GM23248 (cell line): ENCODE data around the gene SHISAL2A. TPM values are rescaled to one million over a fixed set of nuclear protein-coding genes. Genes with fewer than 3 reads are reported as not detected.

Source experiments
- DNase-seq: peaks from one replicate; pipeline ENCODE4 v3.0.0-alpha.2; 2015
- H2AFZ ChIP-seq: fragments of 200-600 bp; sonication (generic); 2 replicates; pipeline ENCODE4 v1.6.1; 2016; ENCODE audit warnings: antibody characterized with exemption
- H3F3A ChIP-seq: fragments of 200-600 bp; sonication (generic); 2 replicates; pipeline ENCODE4 v1.6.1; 2016; ENCODE audit warnings: mild to moderate bottlenecking, antibody characterized with exemption, mixed run types; ENCODE audit not compliant: insufficient read depth
- H3K27ac ChIP-seq: fragments of 200-600 bp; sonication (generic); 2 replicates; pipeline ENCODE4 v1.5.1; 2016; ENCODE audit warnings: mild to moderate bottlenecking
- H3K27me3 ChIP-seq: fragments of 200-600 bp; sonication (generic); replicated peaks from 2 replicates; pipeline ENCODE4 v1.6.1; 2016; ENCODE audit warnings: mild to moderate bottlenecking; ENCODE audit not compliant: insufficient read depth
- H3K36me3 ChIP-seq: fragments of 200-600 bp; sonication (generic); 2 replicates; pipeline ENCODE4 v1.6.1; 2016; ENCODE audit warnings: low read depth, mild to moderate bottlenecking
- H3K4me1 ChIP-seq: fragments of 200-600 bp; sonication (generic); 2 replicates; pipeline ENCODE4 v1.6.1; 2016; ENCODE audit warnings: mild to moderate bottlenecking; ENCODE audit not compliant: insufficient read depth
- H3K4me2 ChIP-seq: fragments of 200-600 bp; sonication (generic); one replicate; pipeline ENCODE4 v1.6.1; 2016; ENCODE audit warnings: mild to moderate bottlenecking; ENCODE audit not compliant: unreplicated experiment
- H3K4me3 ChIP-seq: fragments of 200-600 bp; sonication (generic); 2 replicates; pipeline ENCODE4 v1.5.1; 2016; ENCODE audit warnings: mild to moderate bottlenecking
- H3K79me2 ChIP-seq: fragments of 200-600 bp; sonication (generic); 2 replicates; pipeline ENCODE4 v1.6.1; 2016; ENCODE audit warnings: mild to moderate bottlenecking; ENCODE audit not compliant: insufficient read depth
- H3K9ac ChIP-seq: fragments of 200-600 bp; sonication (generic); 2 replicates; pipeline ENCODE4 v1.6.1; 2016; ENCODE audit warnings: mild to moderate bottlenecking
- H3K9me2 ChIP-seq: fragments of 200-600 bp; sonication (generic); 2 replicates; pipeline ENCODE4 v1.6.1; 2016; ENCODE audit warnings: mixed run types, mild to moderate bottlenecking, moderate library complexity; ENCODE audit not compliant: insufficient read depth
- H3K9me3 ChIP-seq: fragments of 200-600 bp; sonication (generic); one replicate; pipeline ENCODE4 v1.6.1; 2017; ENCODE audit warnings: low read depth
- H4K20me1 ChIP-seq: fragments of 200-600 bp; sonication (generic); 2 replicates; pipeline ENCODE4 v1.6.0; 2016; ENCODE audit not compliant: insufficient read depth
- EZH2 ChIP-seq: fragments of 200-600 bp; sonication (generic); IDR thresholded peaks from 2 replicates; pipeline ENCODE4 v1.6.1; 2018; ENCODE audit warnings: antibody characterized with exemption, mild to moderate bottlenecking; ENCODE audit not compliant: insufficient read depth, poor library complexity, severe bottlenecking
- EZH2phosphoT487 ChIP-seq: fragments of 200-600 bp; sonication (generic); IDR thresholded peaks from 2 replicates; pipeline ENCODE4 v1.6.1; 2018; ENCODE audit warnings: antibody characterized with exemption, moderate library complexity, mild to moderate bottlenecking, low read depth; ENCODE audit not compliant: insufficient read depth
- WGBS, 2 experiments: methylation state at CpG; one replicate each; pipeline ENCODE4 v1.1.6; 2015 to 2017; ENCODE audit warnings: low lambda C conversion rate in 2 of 2, low coverage in 1 of 2; ENCODE audit errors: missing lambda C conversion rate in 2 of 2; 5-methylcytosine and 5-hydroxymethylcytosine counted together
- in situ Hi-C: fragments of 300-500 bp; cut with MboI; formaldehyde crosslinking; loops from 2 replicates; pipeline ENCODE4 v1.15.0; 2020
- polyA plus RNA-seq: library from polyadenylated mRNA; unstranded; fragments of >200 nt; fragmentation: Nextera tagmentation; extraction: Ambion mirVana; gene quantifications from 2 replicates; pipeline ENCODE4 v1.2.1, GENCODE V29; 2016
- total RNA-seq: library from RNA; depleted of rRNA; stranded (reverse); fragments of >200 nt; shearing (Covaris generic); gene quantifications from 2 replicates; pipeline ENCODE4 v1.2.3, GENCODE V29; 2014

Gene SHISAL2A
- total and polyA plus RNA-seq, 2 experiments from 2014 or later = not detected

DNA sequence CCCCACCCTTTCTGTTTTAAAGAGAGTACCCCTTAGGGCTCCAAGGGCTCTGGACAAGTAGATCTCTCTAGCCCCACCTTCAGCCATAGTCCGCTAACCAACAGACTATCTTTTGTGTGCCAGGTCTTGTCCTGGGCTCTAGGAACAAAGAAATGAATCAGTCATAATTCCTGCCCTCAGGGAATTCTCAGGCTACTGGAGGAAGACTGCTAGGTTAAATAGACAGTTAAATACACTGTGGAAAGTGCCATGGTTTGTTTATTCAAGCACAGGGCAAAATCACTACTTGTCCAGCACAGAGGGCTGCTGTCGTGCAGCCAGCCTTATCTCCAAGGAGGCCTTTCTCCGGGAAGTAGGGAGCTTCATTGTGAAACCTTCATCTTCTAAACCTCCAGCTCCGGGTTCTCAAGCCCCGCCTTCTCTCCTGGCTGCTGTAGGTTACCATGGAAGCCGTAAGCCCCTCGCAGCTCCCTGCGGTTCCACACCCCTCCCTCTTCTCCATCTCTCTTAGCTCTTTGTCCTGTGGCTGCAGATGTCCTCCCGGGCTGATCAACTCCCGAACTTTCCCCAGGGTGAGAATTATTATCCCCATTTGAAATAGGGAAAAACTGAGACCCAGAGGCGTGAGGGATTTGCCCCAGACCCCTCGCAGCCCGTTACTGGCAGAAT is 29.8 kb downstream of the SHISAL2A start:
- peak; percentile 50 for DNase-seq
- in situ Hi-C loops = no loop called here
- 0 out of 2 replicates have a peak overlapping the region, but pooled peaks have one; percentile 11 for H2AFZ ChIP-seq

DNA sequence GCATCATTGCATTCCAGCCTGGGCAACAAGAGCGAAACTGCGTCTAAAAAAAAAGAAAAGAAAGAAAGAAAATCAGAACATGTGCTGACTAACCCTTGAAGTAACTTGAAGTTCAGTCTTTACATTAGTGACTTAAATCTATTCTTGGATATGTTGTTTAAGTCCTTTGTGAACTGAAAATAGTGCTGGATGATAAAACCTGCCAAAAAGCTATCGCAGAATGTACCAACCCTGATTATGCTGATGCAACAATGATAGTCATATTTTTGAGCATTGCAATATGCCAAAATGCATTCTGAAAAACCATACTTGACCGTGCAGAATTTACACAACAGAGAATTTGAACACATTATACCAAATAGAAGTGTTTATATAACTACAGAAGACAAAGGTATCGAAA is 30.7 kb downstream of the SHISAL2A start:
- no peaks in the 10 kb centered on the region for H3F3A ChIP-seq
- WGBS, 2 experiments = 83 to 93% methylated on average over 5 of the region's 5 CpGs
- H3K4me2 ChIP-seq = no peak overlapping the region
- no peaks in the 10 kb centered on the region for H3K36me3 ChIP-seq
- H4K20me1 ChIP-seq = no peaks in the 10 kb centered on the region
- in situ Hi-C loops = no loop called here
- no peak overlapping the region for H3K4me3 ChIP-seq
- no peak for DNase-seq
- no peak for TF ChIP-seq EZH2phosphoT487
- no peak for TF ChIP-seq EZH2
- no peak overlapping the region for H3K9ac ChIP-seq
- no peaks in the 10 kb centered on the region for H3K79me2 ChIP-seq
- no peaks in the 10 kb centered on the region for H3K27me3 ChIP-seq
- H3K9me3 ChIP-seq = no peaks in the 10 kb centered on the region
- no peaks in the 10 kb centered on the region for H3K9me2 ChIP-seq
- no peak overlapping the region for H3K27ac ChIP-seq
- no peak overlapping the region for H2AFZ ChIP-seq
- peaks cover 8% of the 10 kb centered on the region for H3K4me1 ChIP-seq

More for the DNA sequence above, 29.8 kb downstream of the SHISAL2A start:
- H4K20me1 ChIP-seq = no peaks in the 10 kb centered on the region
- no peak for TF ChIP-seq EZH2
- no peak for TF ChIP-seq EZH2phosphoT487
- no peak overlapping the region for H3K4me3 ChIP-seq
- H3K79me2 ChIP-seq = no peaks in the 10 kb centered on the region
- no peaks in the 10 kb centered on the region for H3F3A ChIP-seq
- H3K4me1 ChIP-seq = no peaks in the 10 kb centered on the region
- no peaks in the 10 kb centered on the region for H3K36me3 ChIP-seq
- no peaks in the 10 kb centered on the region for H3K9me3 ChIP-seq
- H3K4me2 ChIP-seq = no peak overlapping the region
- H3K9ac ChIP-seq = no peak overlapping the region
- WGBS, 2 experiments = 33 to 35% methylated on average over 13 of the region's 13 CpGs
- H3K27me3 ChIP-seq = no peaks in the 10 kb centered on the region
- H3K9me2 ChIP-seq = no peaks in the 10 kb centered on the region
- H3K27ac ChIP-seq = no peak overlapping the region

DNA sequence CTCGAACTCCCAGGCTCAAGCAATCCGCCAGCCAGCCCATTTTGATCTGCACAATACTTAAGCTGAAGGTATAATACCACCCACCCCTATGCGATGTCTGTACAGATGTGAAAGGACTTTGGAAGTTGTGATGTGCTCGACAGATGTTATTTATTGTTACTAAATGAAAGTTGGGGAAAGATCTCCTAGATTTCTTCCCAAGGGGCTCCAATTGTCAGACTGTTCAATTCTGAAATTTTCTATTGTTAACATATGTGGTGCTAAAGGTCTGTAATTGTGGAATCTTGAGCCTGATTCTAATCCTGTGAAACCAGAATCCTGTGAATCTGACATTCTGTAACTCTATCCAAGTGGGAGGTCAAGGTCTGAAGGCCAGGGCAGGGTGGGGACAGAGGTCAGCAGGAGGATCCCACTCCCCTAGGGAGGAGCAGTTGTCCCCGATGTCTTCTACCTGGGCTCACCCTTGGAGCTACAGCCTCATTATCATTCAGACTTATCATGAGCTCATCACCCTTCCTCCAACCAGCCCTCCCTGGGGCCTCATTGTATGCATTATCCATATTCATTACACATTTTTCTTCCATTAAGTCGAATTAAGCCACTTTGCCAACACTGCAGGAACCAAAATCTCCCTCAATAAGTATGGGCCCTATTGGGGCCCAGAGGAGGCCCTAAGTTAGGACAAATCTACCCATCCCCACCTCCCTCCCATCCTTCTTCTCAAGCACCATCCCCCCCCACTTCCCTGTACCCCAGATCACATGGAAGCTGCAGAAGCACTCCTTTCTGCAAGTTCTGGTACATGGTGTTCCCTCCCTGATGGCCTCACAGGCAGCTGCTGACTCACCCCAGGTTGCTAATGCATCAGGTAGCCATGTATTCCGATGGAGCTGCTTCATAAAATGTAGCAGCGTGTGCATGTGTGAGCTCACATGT is 32.3 kb downstream of the SHISAL2A start:
- Histone ChIP-seq H3K27me3 (no peaks in the 10 kb centered on the region), H3K27ac (no peak overlapping the region), H3K9ac (no peak overlapping the region), H3K36me3 (no peaks in the 10 kb centered on the region), H4K20me1 (no peaks in the 10 kb centered on the region), H3K9me3 (no peaks in the 10 kb centered on the region), H3K4me2 (no peak overlapping the region), H3K4me3 (no peak overlapping the region), H3F3A (0 out of 2 replicates have a peak, but pooled peaks cover 12% of the 10 kb centered on the region), H2AFZ (no peak overlapping the region), H3K9me2 (no peaks in the 10 kb centered on the region), H3K79me2 (no peaks in the 10 kb centered on the region), H3K4me1 (peaks cover 23% of the 10 kb centered on the region)
- no peak for TF ChIP-seq EZH2phosphoT487
- no peak for TF ChIP-seq EZH2
- in situ Hi-C loops = no loop called here
- no peak for DNase-seq
- WGBS, 2 experiments = 63 to 65% methylated on average over 8 of the region's 8 CpGs

DNA sequence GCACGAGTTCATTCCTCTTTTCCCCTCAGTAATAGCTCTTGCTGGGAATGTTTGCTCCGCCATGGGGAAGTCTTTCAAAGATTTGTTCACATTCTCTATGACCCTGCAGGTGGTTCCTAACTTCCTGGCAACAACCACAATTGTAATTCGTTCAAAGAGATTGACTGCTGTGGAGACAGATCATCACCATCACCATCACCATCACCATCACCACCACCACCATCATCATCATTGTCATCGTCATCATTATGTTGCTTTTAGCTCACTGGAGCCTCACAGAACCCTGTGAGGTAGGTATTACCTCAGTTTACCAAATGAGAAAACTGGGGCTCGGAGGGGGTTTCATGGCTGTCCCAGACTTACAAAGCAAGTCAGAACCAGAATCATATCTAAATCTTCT is 34.3 kb downstream of the SHISAL2A start:
- Histone ChIP-seq H3K9me3 (no peaks in the 10 kb centered on the region), H3K4me1 (peaks cover 27% of the 10 kb centered on the region), H2AFZ (no peak overlapping the region), H3K36me3 (no peaks in the 10 kb centered on the region), H3K79me2 (no peaks in the 10 kb centered on the region), H3K9me2 (no peaks in the 10 kb centered on the region), H3K27ac (no peak overlapping the region), H3K27me3 (no peaks in the 10 kb centered on the region), H3K4me3 (no peak overlapping the region), H3F3A (0 out of 2 replicates have a peak, but pooled peaks cover 12% of the 10 kb centered on the region), H4K20me1 (no peaks in the 10 kb centered on the region), H3K9ac (no peak overlapping the region), H3K4me2 (no peak overlapping the region)
- TF ChIP-seq EZH2phosphoT487 (no peak), EZH2 (no peak)
- 80 to 87% methylated on average over 5 of the region's 5 CpGs for WGBS, 2 experiments
- in situ Hi-C loops = no loop called here
- DNase-seq = no peak
